Skeletal muscle cell (primary cell): ENCODE results near the gene ZFYVE19.
"Not testable (repeated sequence)": the region's sequence is repeated elsewhere in the genome, so short reads cannot be mapped to it uniquely, and the experiment has no call there.

ENCODE experiments used
- DNase-seq: peaks from one replicate; pipeline ENCODE4 v3.0.0-alpha.2; 2010; ENCODE audit warnings: low read depth
- H3K4me3 ChIP-seq: 2 replicates; pipeline ENCODE4 v1.5.1; 2011; ENCODE audit warnings: low read depth, mild to moderate bottlenecking, control low read depth, low read length, moderate library complexity

Gene ZFYVE19

GRCh38 chr15:40843885-40844695, 37.2 kb downstream of the ZFYVE19 start, which contains the start of gene SPINT1:
TSS of gene SPINT1 (plus strand) at chr15:40844048. CDS start at chr15:40844555, 507 bp downstream.
- DNase-seq: no peak
- H3K4me3 ChIP-seq: peak within 1 kb of the TSS; percentile 47

- DNase-seq: no peak
- peak overlapping the region; percentile 47 for H3K4me3 ChIP-seq
Measured at GRCh38 chr15:40844696-40845030, 37.8 kb downstream of the ZFYVE19 start.

GRCh38 chr15:40845036-40845435, 38.1 kb downstream of the ZFYVE19 start:
- no peak for DNase-seq
- peak overlapping the region; percentile 47 for H3K4me3 ChIP-seq

GRCh38 chr15:40845511-40846284, 38.8 kb downstream of the ZFYVE19 start:
- no peak overlapping the region for H3K4me3 ChIP-seq
- DNase-seq: no peak

GRCh38 chr15:40846841-40847222, 39.9 kb downstream of the ZFYVE19 start:
- no peak overlapping the region for H3K4me3 ChIP-seq
- no peak for DNase-seq

- DNase-seq: no peak
- H3K4me3 ChIP-seq: no peak overlapping the region
Measured at GRCh38 chr15:40847223-40847961, 40.5 kb downstream of the ZFYVE19 start.

GRCh38 chr15:40850576-40851112, 43.8 kb downstream of the ZFYVE19 start:
- H3K4me3 ChIP-seq: no peak overlapping the region
- DNase-seq: no peak

- no peak overlapping the region for H3K4me3 ChIP-seq
- DNase-seq: no peak
Measured at GRCh38 chr15:40852529-40852928, 45.6 kb downstream of the ZFYVE19 start.

- H3K4me3 ChIP-seq: no peak overlapping the region
- no peak for DNase-seq
Measured at GRCh38 chr15:40853241-40853890, 46.5 kb downstream of the ZFYVE19 start.

GRCh38 chr15:40854161-40854560, 47.3 kb downstream of the ZFYVE19 start:
- no peak for DNase-seq

GRCh38 chr15:40855706-40856234, 48.9 kb downstream of the ZFYVE19 start:
- H3K4me3 ChIP-seq: no peak overlapping the region
- DNase-seq: no peak

More at GRCh38 chr15:40854161-40854560, 47.3 kb downstream of the ZFYVE19 start:
- no peak overlapping the region for H3K4me3 ChIP-seq

GRCh38 chr15:40856746-40857145, 49.9 kb downstream of the ZFYVE19 start:
- H3K4me3 ChIP-seq: no peak overlapping the region
- no peak for DNase-seq

GRCh38 chr15:40857601-40858341, 50.9 kb downstream of the ZFYVE19 start:
- H3K4me3 ChIP-seq: no peak overlapping the region
- DNase-seq: no peak

- no peak for DNase-seq
- H3K4me3 ChIP-seq: no peak overlapping the region
Measured at GRCh38 chr15:40858706-40859105, 51.8 kb downstream of the ZFYVE19 start.

GRCh38 chr15:40859206-40859851, 52.4 kb downstream of the ZFYVE19 start:
- DNase-seq: no peak
- no peak overlapping the region for H3K4me3 ChIP-seq

GRCh38 chr15:40861147-40861546, 54.3 kb downstream of the ZFYVE19 start:
- not testable (repeated sequence) for DNase-seq, H3K4me3 ChIP-seq

GRCh38 chr15:40863660-40864270, 56.9 kb downstream of the ZFYVE19 start:
- no peak overlapping the region for H3K4me3 ChIP-seq
- DNase-seq: no peak
